Panc1 (cell line): ENCODE results near the gene SFXN3. TPM values are rescaled to one million over a fixed set of nuclear protein-coding genes. Genes with fewer than 3 reads are reported as not detected.
A peak's percentile ranks its signal among the peaks of the same experiment; 100 is the strongest.

Experiments
- ATAC-seq: fragments of 200-7000 bp; cut with Tn5 transposase; 2 replicates; pipeline ENCODE4 v1.9.1; 2020; ENCODE audit warnings: mild to moderate bottlenecking, moderate library complexity
- BruUV-seq: library from RNA; stranded (reverse); fragments of 400-500 nt; replicated peaks from 2 replicates; lab custom pipeline; 2021; lab: Mats Ljungman, UMichigan
- CTCF ChIA-PET: fragments of 300-600 bp; sonication (Branson Sonifier 250); formaldehyde crosslinking; loops from one replicate; lab custom pipeline; 2022; ENCODE audit warnings: antibody characterized with exemption; lab: Charles Lee
- POLR2A ChIA-PET: fragments of 300-600 bp; sonication (Branson Sonifier 250); formaldehyde crosslinking; loops from one replicate; lab custom pipeline; 2022; ENCODE audit warnings: antibody characterized with exemption; lab: Charles Lee
- DNase-seq: peaks from one replicate; pipeline ENCODE4 v3.0.0-alpha.2; 2010; ENCODE audit warnings: low read depth, low spot score
- H3K27ac ChIP-seq: 2 replicates; pipeline ENCODE4 v1.5.1; 2011; ENCODE audit warnings: mild to moderate bottlenecking, low read length, inconsistent platforms
- H3K27me3 ChIP-seq: fragments of 200-500 bp; sonication (Bioruptor generic); 2 replicates; pipeline ENCODE4 v1.6.0; 2014; ENCODE audit warnings: low read length, inconsistent platforms; ENCODE audit not compliant: control insufficient read depth, insufficient read depth
- H3K36me3 ChIP-seq: fragments of 200-500 bp; sonication (Bioruptor generic); 2 replicates; pipeline ENCODE4 v1.5.1; 2014; ENCODE audit warnings: inconsistent platforms, mild to moderate bottlenecking, low read length, moderate library complexity; ENCODE audit not compliant: control insufficient read depth, insufficient read depth
- H3K4me1 ChIP-seq: 2 replicates; pipeline ENCODE4 v1.5.1; 2011; ENCODE audit warnings: inconsistent platforms, mild to moderate bottlenecking, low read length, moderate library complexity; ENCODE audit not compliant: control insufficient read depth, insufficient read depth
- H3K4me3 ChIP-seq, 2 experiments: 2 replicates each; pipeline ENCODE4 v1.5.1; 2011 to 2012; ENCODE audit warnings: low read depth in 2 of 2, low read length in 2 of 2, mild to moderate bottlenecking in 2 of 2, inconsistent platforms in 1 of 2, moderate library complexity in 1 of 2
- H3K9me3 ChIP-seq: fragments of 200-500 bp; sonication (Bioruptor generic); 2 replicates; pipeline ENCODE4 v1.5.1; 2014; ENCODE audit warnings: low read depth, mild to moderate bottlenecking, inconsistent platforms, low read length, moderate library complexity; ENCODE audit not compliant: control insufficient read depth, insufficient read depth
- CTCF ChIP-seq: fragments of 450-650 bp; IDR thresholded peaks from 2 replicates; pipeline ENCODE4 v1.5.1; 2017; ENCODE audit warnings: mild to moderate bottlenecking
- POLR2AphosphoS5 ChIP-seq: IDR thresholded peaks from 2 replicates; pipeline ENCODE4 v1.6.1; 2012; ENCODE audit warnings: mild to moderate bottlenecking, low read depth, low read length, moderate library complexity
- REST ChIP-seq, 2 experiments: IDR thresholded peaks; 2 replicates each; pipeline ENCODE4 v1.6.1; 2011 to 2012; ENCODE audit warnings: low read depth in 2 of 2, control low read depth in 1 of 2, low read length in 1 of 2, mild to moderate bottlenecking in 1 of 2, moderate library complexity in 1 of 2; ENCODE audit not compliant: insufficient read depth in 1 of 2
- SIN3A ChIP-seq: IDR thresholded peaks from 2 replicates; pipeline ENCODE4 v1.6.1; 2012; ENCODE audit warnings: low read depth, mild to moderate bottlenecking, low read length, moderate library complexity, borderline replicate concordance; ENCODE audit not compliant: insufficient read depth
- TCF7L2 ChIP-seq: IDR thresholded peaks from 2 replicates; pipeline ENCODE4 v1.6.1; 2011; ENCODE audit warnings: mild to moderate bottlenecking, low read depth, low read length, inconsistent platforms
- in situ Hi-C: cut with HindIII; loops from 2 replicates; pipeline ENCODE4 v1.10.0; 2016; ENCODE audit warnings: low sequenced_read_pairs, low pct_unique_long_range_greater_than_20kb
- intact Hi-C: fragments of 100-400 bp; cut with micrococcal nuclease; formaldehyde crosslinking; loops from one replicate; pipeline ENCODE4 v1.10.0; 2022; ENCODE audit not compliant: unreplicated experiment
- total RNA-seq: library from RNA; stranded (reverse); gene quantifications from one replicate; pipeline ENCODE4 v1.2.1, GENCODE V29; 2021; ENCODE audit not compliant: unreplicated experiment

SFXN3 gene
- total RNA-seq, 1 experiment from 2014 or later: 15.3 TPM

- H3K4me1 ChIP-seq: peaks cover 25% of the 10 kb centered on the region
- in situ Hi-C loops (no loop called here), intact Hi-C loops (no loop called here)
- H3K36me3 ChIP-seq: no peaks in the 10 kb centered on the region
- no peak overlapping the region for H3K27ac ChIP-seq
- no peak for DNase-seq
- TF ChIP-seq SIN3A: no peak
- H3K9me3 ChIP-seq: no peaks in the 10 kb centered on the region
- POLR2A ChIA-PET: interaction anchor here (0.6 kb wide), 2 partner anchors 69 to 159 kb away, joined by 3 to 6 read pairs; no protein-coding TSS in a partner anchor
- CTCF ChIA-PET: no interaction called here
- H3K4me3 ChIP-seq: no peak overlapping the region
- no peak for ATAC-seq
- no TSS peak for BruUV-seq
- no peaks in the 10 kb centered on the region for H3K27me3 ChIP-seq
Observed at GRCh38 chr10:101054351-101054750, 23.3 kb downstream of the SFXN3 start.

GRCh38 chr10:101054876-101055275 is 23.8 kb downstream of the SFXN3 start:
- intact Hi-C loops (no loop called here), in situ Hi-C loops (no loop called here)
- POLR2A ChIA-PET: interaction anchor here (1.0 kb wide), 1 partner anchor 12 kb away, joined by 4 read pairs; no protein-coding TSS in a partner anchor
- Histone ChIP-seq H3K27me3 (no peaks in the 10 kb centered on the region), H3K9me3 (no peaks in the 10 kb centered on the region), H3K4me1 (peaks cover 30% of the 10 kb centered on the region), H3K36me3 (peaks cover 1% of the 10 kb centered on the region; the same call in 1 of the 2 replicates), H3K4me3 (no peak overlapping the region), H3K27ac (no peak overlapping the region)
- CTCF ChIA-PET: interaction anchor here (1.1 kb wide), 1 partner anchor 36 kb away, joined by 3 read pairs; no protein-coding TSS in a partner anchor
- TF ChIP-seq CTCF: no peak
- no peak for TF ChIP-seq TCF7L2
- TF ChIP-seq SIN3A: no peak
- no peak for TF ChIP-seq REST (IDR thresholded peaks at IDR 0.05; ENCODE audit: insufficient read depth in 1 of 2, low read depth in 2 of 2, low read length in 1 of 2)
- no peak for TF ChIP-seq POLR2AphosphoS5
- no peak for DNase-seq
- ATAC-seq: no peak
- no TSS peak for BruUV-seq

GRCh38 chr10:101055411-101055810 is 24.4 kb downstream of the SFXN3 start:
- no peak for ATAC-seq
- DNase-seq: no peak
- no TSS peak for BruUV-seq
- in situ Hi-C loops (no loop called here), intact Hi-C loops (no loop called here)
- no peaks in the 10 kb centered on the region for H3K9me3 ChIP-seq
- no peaks in the 10 kb centered on the region for H3K27me3 ChIP-seq
- CTCF ChIA-PET: interaction anchor here (0.6 to 1.1 kb wide), 5 partner anchors 9 to 87 kb away, joined by 3 to 4 read pairs (median 3); no protein-coding TSS in a partner anchor
- POLR2A ChIA-PET: interaction anchor here (1.0 kb wide), 1 partner anchor 13 kb away, joined by 4 read pairs; no protein-coding TSS in a partner anchor
- H3K36me3 ChIP-seq: peaks cover 6% of the 10 kb centered on the region; the same call in 1 of the 2 replicates
- peak; percentile 71 for TF ChIP-seq CTCF
- TF ChIP-seq POLR2AphosphoS5: no peak
- no peak overlapping the region for H3K4me3 ChIP-seq
- H3K4me1 ChIP-seq: peaks cover 29% of the 10 kb centered on the region
- H3K27ac ChIP-seq: no peak overlapping the region
